Activated CD8-positive, alpha-beta memory T cell treated with anti-CD3 and anti-CD28 coated beads for 24 hours (primary cell): Measurements from ENCODE around the gene TCF4.

Experiments used
- DNase-seq: peaks from one replicate; pipeline ENCODE4 v3.0.0-alpha.2; 2020

Gene TCF4

DNA sequence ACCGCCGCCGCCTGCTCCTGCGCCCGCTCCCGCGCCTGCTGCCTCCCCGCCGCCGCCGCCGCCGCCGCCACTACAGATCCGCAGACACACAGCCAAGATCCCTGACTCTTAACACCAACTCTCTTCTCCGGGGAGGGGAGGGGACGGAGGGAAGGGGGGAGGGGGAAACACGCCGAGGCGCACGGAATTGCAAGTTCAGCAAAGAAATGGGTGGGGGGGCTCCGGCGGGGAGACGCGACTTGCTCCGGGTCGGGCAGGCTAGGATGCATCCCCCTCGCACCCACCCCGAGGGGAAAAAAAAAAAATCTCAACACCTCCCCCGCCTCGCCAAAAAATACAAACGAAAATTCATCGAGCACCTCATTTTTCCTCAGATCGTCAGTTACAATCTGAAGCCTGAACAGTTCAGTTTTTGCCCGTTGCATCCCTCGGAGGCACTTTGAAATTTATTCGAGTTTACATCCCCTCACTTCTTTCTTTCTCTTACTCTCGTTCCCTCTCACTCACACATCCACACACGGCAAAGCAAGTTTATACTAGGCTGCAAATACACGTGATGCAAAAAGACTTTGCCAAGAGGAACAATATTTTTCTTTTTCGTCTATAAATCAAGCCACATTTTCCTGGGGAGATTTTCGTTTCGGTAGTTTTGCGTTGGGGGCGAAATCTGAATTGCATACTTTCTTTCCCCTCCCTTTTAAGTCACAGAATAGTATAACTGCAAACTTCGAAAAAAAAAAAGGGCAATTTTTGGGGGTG lies at the start of gene TCF4:
Gene TCF4 (minus strand): TSS at position 82 of the 759 bp plus-strand sequence. CDS start 1,076 bp downstream, outside the sequence.
- DNase-seq, result peak; percentile 57

DNA sequence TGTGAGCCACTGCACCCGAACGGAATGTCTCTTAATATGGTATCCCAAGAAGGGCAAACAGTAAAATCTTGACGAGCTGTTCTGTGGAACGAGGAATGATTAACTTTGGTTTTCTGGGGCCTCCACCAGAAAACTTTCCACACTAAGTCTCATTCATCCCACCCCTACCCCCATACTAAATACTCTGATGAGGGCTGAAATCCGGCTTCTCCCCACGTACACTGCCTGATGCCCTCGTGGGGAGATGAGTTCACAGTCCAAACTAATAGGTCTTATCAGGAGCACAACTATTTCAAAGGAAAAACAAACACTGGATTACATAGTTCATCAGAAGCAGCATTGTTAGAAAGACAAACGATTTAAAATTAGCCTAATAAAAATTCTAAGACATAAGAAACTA lies 49.2 kb upstream of the TCF4 start:
- no peak for DNase-seq

DNA sequence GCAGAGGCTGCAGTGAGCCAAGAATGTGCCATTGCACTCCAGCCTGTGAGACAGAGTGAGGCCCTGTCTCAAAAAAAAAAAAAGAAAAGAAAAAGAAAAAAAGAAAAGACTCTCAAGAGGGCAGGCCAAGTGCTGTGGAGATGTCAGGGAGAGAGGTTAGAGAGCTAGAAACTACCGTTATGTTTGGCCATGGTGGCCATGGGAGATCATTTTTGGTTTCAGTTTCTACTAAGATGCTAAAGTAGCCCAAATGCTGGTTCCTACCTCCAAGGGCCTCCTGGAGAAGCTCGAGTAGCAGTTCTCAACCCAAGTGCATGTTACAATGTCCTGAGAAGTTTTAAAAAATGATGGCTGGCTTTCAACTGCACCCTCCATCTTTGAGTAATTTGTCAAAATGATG lies 47.4 kb upstream of the TCF4 start:
- no peak for DNase-seq

DNA sequence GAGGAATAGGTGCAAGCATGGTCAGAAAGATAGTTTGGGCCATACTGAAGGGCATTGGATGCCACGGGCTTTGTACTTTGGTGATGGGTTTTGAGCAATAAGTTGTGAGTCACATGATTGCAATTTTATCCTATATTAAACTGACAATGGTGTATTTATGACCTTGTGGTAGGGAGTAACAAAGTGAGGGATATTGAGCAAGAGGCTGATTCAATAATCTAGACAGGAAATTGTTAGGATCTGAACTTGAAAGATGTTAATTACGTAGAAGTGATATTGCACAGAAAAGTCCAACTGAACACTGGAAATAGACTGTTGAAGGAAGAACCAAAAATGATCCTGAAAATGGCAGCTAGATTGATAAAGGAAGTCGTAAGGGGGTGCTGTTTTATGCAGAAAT lies 46.6 kb upstream of the TCF4 start:
- no peak for DNase-seq

DNA sequence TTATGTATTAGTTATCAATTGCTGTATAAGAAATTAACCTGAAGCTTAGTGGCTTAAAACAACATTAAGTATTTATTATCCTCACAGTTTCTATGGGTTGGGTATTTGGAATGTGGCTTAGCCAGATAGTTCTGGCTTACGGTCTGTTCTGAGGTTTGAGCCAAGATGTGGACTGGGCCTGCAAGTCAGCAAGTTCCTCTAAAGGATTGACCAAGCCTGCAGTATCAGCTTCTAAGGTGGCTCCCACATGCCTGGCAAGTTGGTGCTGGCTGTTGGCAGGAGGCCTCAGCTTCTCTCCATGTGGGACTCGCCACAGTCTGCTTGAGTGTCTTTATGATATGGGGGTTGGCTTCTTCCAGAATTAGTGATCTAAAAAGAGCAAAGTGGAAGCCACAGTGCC lies 45.0 kb upstream of the TCF4 start:
- no peak for DNase-seq

DNA sequence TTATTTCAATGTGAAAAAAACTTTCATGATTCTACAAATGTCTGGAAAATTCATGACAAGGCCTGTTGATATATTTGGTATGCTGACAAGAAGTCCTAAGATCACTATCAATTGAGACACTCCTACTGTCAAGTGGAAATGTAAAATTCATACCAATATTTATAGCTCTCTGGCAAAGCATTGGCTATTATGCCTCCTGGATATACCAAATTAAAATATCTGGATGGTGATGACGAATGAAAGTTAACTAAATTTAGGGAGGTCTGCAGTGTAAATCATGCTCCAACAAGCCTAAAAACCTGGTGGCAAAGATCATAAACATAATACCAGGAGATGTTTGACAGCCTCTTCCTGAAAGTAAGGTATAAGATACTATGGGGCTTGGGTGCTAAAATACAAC lies 41.1 kb upstream of the TCF4 start:
- DNase-seq, result no peak

DNA sequence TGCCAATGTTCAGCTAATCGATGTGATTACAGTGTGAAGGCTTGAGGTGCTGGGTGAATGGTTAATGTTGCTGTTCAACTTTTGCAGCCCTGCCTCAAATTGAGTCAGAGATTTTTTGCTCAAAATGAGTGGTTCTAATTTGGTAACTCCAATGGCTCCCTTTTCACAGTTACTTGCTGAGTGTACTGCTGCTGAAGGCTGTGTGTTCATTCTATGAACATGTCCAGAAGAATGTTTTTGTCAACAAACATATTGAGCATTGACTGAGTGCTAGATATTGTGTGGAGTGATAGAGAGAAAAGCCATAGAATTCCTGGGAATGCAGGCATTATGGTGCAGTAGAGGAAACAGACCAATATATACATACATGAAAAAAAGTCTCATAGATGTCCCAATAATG lies 39.0 kb upstream of the TCF4 start:
- no peak for DNase-seq

DNA sequence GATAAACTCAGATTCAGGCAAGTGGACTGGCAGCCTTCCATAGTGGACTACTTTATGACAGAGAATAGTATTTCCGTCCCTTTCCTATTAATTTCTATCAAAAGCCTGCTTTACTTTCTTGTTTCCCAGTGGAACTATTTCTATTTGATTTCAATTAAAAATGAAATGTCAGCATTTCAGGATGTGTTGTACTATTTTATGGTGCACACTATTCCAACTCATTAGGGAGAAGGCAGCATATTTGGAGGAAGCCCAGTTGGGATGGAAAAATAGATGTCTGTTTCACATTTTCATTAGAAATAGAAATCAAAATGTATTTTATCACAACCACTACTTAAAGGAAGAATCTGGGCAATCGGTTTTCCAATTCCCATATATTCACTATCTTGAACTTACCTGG lies 37.9 kb upstream of the TCF4 start:
- no peak for DNase-seq

DNA sequence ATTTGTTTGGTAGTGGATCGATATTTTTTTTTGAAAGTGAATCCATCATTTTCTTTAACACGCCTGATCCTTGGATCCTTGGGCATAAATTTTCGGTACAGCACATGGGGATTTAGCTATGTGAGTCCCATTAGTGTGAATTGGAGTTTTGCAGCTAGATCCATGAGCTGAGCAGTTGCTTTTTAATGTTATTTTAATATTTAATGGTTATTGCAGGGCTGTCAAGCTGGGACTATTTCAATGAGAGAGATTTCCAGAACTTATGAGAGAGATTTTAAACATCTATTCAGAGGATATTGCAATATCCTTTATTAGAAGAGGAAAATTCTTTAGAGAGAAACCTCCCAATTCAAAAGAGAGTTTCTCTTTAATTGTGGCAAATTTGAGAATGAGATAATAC lies 35.6 kb upstream of the TCF4 start:
- no peak for DNase-seq

DNA sequence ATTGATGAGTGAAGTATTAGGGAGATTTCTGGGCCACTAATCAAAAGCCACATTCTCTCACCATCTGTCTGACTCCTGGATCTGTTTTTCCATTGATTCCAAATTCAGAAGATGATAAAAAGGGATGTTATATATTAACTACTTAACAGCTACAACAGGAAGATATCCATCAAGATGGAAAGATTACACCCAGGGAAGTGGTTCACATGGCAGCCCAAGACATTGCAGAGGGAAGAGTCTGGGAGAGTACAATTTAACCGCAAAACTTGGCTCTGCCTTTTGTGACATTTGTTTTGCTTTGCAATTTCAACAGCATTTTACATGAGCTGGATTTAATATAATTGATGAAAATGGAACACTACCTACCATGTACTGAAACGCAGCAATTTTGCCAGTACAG lies 22.5 kb upstream of the TCF4 start:
- no peak for DNase-seq

DNA sequence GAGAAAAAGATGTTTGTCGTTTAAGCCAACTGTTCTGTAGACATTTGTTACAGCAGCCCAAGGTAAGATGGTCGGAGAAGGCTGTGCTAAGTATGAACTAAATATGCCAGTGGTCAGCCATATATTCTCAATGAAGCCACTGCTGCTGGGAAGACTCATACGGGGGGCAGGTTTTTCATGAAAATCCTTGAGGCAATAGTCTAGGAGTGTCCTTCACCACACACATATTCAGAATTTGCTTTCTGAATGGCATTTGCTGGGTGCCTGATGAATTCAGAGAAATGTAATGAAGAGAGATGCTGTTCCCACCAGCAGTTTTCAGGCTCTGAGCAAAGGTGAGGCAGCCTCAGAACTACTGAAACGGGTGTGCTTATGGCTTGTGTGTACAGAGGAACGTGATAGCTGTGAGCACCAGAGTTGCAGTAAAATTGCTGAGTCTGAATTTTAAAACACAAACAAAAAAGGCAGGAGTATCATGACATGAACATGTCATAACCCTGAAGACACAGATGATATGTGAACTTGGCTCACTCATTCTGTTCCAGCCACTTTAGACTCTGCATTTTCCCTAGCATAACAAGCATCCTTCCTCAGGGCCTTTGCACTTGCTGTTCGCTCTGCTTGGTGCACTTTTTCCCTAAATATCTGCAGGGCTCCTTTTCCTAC lies 21.3 kb upstream of the TCF4 start:
- DNase-seq, result no peak

DNA sequence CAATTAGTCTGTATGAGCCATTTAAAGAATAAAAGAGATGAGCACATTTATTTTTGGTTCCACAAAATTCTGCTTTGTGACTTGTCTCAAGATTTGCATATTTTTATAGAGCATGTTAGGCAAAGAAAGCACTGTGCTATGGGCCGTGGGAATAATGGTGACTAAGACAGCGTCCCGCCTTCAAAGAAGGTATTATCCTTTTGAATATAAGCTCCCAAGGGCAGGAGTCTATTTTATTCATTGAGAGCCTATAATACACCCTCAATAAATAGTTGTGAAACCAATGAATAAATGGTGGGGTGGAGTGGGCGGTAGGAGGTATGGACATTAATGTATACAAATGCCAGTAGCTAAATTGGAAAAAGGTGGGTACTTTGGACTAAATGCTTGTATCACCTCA lies 20.5 kb upstream of the TCF4 start:
- no peak for DNase-seq

DNA sequence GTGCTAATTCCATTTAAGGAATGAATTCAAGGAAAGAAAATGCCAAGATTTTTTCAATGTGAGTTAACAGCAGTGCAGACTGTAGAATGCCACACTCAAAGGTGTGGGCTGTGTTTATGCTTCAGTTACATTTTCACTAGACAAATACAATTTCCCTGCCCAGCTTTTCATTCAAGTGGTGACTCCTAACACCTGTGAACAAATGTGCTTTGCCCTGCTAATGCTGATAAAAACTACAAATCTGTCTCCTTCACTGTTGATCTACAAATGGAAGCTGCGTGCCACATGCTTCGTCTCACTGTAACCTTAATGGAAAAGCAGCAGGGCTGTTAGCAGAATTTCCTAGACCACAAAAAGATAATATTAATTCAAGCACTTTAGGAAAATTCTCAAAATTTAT lies 19.8 kb upstream of the TCF4 start:
- DNase-seq, result no peak

DNA sequence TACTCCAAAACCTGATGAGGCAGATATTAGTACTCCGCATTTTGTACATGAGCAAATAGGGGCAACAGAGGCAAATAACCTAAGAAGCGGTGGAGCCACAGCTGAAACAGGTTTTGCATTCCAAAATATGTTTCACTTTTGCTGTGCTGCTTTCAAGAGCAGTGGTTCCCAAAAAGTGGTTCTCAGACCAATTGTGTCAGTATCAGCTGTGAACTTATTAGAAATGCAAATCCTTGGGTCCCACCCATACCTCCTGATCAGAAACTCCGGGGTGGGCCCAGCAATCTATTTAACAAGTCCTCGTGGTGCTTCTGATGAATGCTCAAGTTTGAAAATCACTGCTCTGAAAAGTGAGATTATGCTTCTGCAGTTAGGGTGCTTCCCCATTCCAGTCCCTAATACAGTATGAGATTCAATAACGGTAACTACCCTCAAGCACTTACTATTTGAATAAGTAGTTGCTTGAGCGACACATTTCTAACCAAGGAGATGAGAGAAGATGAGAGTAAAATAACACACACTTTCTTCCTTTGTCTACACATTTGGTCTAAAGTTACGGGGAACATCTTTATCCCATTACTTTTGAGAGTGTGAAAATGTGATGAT lies 17.8 kb upstream of the TCF4 start:
- DNase-seq, result no peak

DNA sequence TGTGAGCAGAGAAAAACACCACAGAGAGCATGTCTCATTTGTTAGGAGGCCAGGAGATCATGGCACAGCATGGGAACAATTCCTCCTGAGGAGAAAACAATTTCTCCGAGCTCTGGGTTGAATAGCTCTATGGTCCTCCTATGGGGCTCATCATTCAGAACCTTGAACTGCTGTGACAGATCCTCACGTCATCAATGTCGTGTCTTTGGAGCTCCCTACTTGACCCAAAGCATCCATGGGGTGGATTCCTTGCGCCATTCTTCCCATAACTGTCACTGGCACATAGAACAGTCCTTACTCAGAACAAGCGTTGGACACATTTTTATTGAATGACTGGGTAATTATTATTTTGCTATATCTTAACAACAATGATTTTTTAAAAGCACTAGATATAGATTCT lies 15.8 kb upstream of the TCF4 start:
- no peak for DNase-seq

DNA sequence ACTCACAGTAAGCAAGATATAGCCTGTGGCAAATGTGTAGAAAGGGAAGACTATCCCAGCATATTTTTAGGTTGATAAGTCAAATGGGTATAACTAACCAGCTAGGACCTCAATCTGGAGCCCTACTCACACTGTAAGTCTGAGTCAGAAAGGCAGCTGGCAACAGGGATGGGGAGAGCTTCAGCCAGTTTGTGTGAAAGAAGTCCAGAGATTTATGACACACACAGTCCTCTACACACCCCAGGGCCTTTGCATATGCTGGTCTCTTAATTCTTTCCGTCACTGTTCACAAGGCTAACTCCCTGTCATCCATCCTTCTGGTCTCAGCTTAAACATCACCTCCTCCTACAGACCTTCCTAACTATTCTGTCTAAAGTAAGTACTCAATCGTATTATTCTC lies 5.9 kb upstream of the TCF4 start:
- no peak for DNase-seq

DNA sequence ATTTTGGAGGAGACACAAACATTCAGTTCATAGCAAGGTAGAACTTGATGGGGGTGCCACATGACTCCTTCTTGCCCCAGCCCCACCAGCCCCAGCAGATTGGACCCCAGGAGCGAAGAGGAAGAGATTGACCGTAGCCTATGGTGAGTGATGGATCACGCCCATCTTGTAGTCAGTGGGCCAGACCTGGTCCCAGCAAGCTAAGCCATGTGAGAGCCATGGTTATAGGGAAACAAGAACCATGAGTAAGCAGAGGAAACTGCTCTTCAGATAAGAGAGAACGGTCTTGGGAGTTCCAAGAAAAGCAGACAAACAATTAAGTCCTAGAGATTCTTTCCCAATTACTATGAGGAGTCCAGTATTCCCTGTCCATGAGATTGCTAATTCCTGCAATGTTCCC lies 4.6 kb upstream of the TCF4 start:
- no peak for DNase-seq

DNA sequence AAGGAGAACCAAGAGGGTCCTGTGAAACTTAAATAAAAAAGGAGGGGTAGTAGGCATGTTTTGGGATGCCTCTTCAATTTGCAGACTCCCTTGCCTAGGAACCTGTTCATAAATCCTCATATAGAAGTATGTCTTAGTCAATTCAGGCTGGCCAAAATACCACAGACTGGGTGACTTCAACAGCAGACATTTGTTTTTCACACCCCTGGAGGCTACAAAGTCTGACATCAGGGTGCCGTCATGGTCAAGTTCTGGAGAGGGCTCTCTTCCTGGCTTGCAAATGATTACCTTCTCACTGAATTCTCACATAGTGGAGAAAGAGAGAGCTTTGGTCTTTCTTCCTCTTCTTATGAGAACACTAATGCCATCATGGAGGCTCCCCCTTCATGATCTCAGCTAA lies 4.1 kb upstream of the TCF4 start:
- no peak for DNase-seq

DNA sequence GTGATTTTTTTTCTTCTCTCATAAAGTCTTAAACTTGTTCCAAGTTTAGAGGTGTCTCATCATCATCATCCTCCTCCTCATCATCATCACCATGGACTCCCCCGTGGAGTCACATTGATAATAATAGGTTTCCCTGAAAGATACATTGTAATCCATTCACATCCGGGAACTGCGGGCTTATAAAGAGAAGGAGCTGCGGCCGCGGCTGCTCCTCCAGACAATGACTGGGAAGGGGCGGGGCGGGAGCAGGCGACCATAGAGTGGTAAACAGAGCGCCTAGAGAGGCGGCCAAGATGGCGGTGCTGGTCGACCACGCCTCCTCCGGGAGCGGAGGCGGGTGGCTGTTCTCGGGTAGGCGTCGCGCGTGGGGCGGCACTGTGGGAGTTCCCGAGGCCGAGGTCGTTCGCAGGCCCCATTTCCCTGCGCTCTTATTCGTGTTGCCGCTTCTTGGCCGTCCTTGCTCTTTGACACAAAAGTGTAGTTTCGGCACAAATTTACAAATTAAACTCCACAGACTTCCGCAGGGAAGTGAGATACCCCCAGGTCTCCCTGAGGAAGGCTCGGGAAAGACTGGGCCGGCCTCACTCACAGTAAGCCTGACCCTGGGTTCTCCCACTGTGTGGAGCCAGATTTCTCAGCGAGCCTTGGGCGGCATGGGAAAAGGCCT lies 1.8 kb upstream of the TCF4 start:
- peak; percentile 87 for DNase-seq

DNA sequence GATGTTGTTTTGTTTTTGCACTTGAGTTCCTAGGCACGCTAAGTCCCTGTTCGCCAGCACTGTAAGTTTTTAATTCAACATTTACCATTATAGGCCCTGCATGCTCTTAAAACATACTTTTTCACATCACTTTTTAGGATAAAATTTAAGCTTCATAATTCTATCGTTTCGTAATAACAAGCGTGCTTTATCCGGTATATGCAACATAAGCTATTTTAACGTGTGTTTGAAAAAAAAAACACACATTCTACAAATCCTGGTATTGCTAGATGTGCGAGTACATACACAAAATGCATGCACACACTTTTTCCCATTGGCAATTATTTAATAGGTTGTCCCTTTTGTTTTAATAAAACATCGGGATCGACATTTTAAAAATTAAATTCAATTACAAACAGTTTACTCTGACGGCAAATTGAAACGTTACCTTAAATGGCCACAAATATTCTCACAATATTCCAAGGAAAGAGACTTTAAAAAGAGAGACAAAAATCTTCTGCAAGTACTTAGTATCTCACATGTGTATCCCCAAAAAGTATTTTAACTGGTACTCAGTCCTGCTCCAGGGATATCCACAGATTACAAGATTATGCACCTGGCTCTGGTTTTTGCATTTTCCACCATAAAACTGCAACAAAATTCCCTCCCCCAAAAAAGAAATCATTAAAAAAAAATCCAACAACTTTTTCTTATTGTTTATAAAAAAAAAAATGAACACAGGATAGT lies 1.0 kb upstream of the TCF4 start:
- DNase-seq, result no peak

DNA sequence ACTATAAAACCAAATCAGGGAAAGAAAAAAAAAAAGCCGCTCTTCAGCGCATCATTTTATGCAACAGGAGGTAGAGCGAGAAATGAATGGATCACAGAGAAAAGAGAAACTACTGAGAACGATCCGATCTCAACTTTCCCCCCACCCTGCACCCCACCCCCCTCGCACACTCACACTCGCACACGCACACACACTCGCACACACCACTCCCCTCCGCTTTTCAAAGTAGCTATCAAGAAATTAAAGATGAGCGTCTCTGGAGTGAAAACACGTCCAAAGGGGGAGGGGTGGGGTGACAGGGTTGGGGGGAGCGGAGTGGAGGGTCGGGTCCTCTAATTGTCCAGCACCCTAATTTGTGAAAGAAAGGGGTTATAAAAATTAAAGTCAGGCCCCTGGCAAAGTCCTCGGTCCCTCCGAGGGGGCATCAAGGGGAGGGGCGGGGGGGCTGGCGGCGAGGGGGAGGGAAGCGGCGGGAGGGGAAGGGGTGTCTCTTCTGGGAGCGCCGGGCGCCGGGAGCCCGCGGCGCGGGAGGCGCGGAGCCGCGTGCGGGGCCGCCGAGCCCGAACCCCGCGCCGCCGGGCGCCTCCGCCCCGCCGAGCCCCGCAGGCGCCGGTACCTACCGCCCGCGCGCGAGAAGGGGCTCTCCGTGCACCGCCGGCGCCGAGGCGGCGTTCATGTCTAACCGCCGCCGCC lies 428 bp downstream of the TCF4 start:
- no peak for DNase-seq

DNA sequence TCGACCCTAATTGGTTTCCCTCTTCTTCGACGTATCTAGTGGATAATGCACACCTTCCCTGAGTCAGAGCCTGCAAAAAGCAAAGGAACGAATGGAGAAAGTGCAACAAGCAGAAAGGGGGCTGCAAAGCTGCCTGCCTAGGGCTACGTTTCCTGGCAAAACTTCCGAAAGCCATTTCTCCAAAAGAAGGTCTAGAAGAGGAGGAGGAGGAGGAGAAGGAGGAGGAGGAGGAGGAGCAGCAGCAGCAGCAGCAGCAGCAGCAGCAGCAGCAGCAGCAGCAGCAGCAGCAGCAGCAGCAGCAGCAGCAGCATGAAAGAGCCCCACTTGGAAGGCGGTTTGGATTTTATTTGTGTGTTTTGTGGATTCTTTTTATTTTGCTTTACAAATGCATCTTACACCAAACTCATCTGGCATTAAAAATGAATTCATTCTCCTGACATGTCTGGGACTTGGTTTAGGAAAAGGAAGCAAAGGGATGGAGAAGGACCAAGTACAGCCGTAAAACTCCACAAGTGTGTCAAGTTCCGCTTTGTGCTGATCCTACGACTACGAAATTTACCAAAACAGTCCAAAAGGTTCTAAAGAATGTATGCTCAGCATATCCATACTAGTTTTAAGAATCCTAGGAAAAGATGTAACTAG lies 2.0 kb downstream of the TCF4 start:
- no peak for DNase-seq
